Heart left ventricle (tissue), 13 donors: ENCODE data around the gene TCERG1.

Experiments used
- CTCF ChIP-seq, 12 donors: fragments of 200-600 bp; sonication (generic) in 4 of 12; IDR thresholded peaks; one replicate each; pipeline versions ENCODE4 v1.5.0 to v1.8.0; 2018 to 2022; ENCODE audit warnings: antibody characterized with exemption in 12 of 12, mild to moderate bottlenecking in 5 of 12
- POLR2A ChIP-seq, 2 donors: fragments of 450-650 bp; IDR thresholded peaks; one replicate each; pipeline ENCODE4 v1.6.1; 2017; ENCODE audit warnings: antibody characterized with exemption in 2 of 2, mild to moderate bottlenecking in 2 of 2, moderate library complexity in 2 of 2
- donor health status: ischemic (EF 13 %, LVEDD 7.1; RV severe dilation, severe dysfunction).
- donor health status: DM: no; HTN: yes; CAD: no.
- donor health status: DM: no; HTN: no; CAD: no.
- donor health status: ischemic (EF 25% LVEDD 6.9; RV normal size, moderate dysfunction).
- donor health status: ischemic (EF 25% LVEDD 5.7; RV mildly dilated, moderate dysfunction).
- donor health status: ischemic (EF 35%, LVEDD 5.7; RV mildly dilated, moderate dysfunction).
- donor health status: nonischemic (EF 11% LVEDD 7.7; RV severe dilation, severe dysfunction).
- donor health status: DM: yes; HTN: yes; CAD: no.
- donor health status: PGD.
- donor health status: ischemic (EF 29% LVEDD 5.4; RV normal size, mild dysfunction).
- donor health status: nonischemic (EF 23%, LVEDD 6.1; RV moderate dilation, normal function).

GRCh38 chr5:146539973-146540372, 92.8 kb downstream of the TCERG1 start:
- TF ChIP-seq CTCF (IDR thresholded peaks at IDR 0.05) (no peak), POLR2A (IDR thresholded peaks at IDR 0.05) (no peak)
